Embryonic facial prominence (tissue), 1 donor: ENCODE measurements around the gene DOCK2.
"Not testable (repeated sequence)": the region's sequence is repeated elsewhere in the genome, so short reads cannot be mapped to it uniquely, and the experiment has no call there.

Experiments
- DNase-seq: peaks from one replicate; pipeline ENCODE4 v3.0.0-alpha.2; 2016; ENCODE audit errors: extremely low spot score

The DOCK2 gene

DNA sequence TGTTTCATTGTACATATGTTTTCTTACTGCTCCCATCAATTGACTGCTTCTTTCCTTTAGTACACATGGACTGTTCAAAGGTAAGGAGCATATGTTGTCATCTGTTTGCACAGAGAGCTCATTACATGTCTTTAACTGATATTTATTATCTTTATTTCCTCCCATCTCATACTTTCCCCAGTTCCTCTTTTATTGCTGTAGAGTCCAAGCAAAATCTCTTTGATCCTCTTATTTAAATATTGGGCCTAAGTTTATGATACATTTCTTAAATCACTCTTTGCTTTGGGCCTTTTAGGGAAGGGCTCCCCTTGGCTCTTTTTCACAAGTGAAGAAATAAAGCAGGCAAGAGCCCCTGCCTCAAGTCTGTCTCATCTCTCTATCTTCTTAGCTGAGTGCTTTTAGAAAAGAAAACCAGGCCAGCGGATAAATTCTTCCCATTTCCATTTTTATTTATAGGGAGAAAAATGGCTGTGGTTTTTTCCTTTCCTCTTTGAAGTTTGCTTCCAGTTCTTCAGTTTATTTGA lies 152.4 kb downstream of the DOCK2 start:
- no peak for DNase-seq

DNA sequence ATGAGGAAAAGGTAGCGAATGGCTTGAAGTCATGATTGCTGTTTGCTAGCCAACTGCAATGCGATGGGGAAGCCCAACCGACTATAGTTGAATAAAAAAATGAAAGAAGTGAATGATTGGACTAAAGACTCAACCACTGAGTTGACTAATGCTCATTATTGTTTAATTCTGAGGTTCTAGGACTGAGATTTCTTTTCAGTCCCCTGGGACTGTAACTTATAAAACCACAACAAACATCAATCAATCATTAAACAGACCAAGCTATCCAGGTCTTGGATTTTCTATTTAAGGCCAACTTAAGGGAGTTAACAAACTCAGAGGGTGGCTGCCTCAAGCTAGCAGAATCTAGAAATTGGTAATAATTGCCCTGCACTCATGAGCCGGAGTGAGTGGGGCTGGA lies 154.2 kb downstream of the DOCK2 start:
- DNase-seq = no peak

DNA sequence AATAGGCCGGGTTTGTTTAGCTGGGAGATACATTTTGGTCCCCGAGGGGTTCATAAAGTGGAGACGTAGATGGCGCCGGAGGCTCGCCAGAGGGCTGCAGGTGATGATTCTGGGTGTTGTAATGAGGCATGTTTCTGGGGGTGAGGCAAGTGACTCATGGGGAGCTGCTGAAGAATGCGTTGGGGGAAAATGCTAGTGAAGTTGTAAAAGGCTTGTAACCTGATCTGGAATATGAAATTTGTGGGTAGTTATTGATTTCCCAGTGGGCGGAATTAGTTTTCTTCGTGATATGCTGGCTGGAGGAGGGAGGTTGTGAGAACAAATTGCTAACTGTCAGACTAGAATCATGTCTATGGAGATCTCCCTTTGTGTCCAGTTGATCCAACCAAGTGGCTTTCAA lies 158.3 kb downstream of the DOCK2 start:
- DNase-seq = no peak

DNA sequence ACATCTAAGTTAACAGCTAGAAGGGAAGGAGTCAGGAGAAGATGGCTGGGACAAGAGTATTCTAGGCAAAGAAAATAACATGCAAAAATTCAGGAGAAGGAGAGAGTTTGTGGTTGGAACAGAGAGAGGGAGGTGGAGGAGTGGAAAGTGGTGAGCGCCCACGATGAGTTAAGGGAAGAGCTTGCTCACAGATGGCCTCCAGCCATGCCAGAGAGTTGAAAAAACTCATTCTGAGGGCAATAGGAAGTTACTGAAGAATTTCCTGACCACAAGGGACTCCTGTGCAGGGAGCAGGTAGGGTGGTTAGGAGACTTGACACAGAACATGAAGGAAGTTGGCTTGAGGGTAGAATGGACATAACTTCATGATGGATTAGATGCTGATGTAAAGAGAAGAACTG lies 159.7 kb downstream of the DOCK2 start:
- DNase-seq = no peak

DNA sequence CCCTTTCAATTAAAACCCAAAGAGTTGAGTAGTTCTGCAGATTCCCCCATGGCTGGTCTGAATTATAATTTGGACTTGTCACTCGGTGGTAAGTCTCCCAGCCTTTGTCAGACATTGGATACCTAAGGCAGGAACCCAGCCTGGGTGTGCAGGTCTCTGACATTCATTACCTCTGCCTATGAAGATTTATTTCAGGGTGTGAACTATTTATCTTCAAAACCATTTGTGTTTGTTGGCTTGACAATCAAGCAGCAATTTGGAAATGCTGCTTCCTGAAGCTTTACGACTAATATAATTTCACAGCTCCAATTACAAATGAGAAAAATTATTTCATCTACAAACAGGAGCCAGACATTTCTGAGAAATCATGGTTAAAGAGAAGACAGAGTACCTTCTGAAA lies 160.5 kb downstream of the DOCK2 start:
- no peak for DNase-seq

DNA sequence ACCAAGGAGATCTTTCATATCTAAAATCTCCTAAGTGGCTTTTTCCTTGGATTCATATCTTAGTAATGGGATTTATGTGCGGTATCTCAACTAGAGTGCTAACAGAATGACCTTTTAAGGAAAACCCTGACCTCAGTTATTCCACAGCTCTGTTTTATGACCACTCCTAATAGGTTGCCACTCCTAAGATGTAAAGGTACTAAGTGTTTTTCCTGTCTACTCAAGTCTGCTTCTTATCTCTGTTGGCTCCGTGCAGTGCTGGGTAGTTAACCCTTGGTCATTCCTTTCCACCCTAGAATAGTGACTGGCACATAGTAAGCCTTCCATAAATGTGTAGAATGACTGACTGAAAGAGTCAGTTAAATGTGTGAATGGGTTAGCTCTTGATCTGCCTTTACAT lies 161.4 kb downstream of the DOCK2 start:
- DNase-seq = no peak

DNA sequence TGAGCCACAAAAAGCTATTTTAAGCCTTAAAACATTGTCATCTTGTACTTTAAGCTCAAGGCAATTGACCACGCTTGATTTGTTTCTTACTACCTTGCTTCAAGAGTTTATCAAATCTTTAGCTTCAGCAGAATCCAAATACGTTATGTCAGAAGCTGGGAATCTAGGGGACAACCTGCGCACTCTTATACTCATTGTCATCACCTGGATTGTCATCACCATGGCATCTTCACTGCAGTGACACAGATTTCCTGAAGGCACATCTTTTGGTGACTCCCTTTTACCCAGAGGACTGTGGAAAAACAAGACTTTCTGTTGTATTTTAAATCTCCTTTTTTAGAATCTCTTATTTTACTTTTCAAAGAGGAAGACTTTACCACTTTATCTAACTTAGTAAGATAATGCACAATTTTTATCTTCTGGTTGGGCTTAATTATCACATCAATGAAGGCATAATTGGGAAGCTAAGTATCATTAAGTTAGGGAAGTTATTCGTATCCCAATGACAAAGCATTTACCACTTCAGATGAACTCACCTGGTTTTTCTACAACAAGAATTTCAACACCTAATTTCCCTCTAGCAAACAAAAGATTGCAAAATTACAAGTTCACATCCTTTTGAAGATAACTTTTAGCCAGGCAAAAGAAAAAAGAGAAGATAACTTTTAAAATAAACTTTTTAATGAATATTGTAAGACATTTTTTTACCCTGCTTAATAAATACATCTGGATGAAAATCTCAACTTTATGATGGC lies 162.0 kb downstream of the DOCK2 start:
- no peak for DNase-seq

DNA sequence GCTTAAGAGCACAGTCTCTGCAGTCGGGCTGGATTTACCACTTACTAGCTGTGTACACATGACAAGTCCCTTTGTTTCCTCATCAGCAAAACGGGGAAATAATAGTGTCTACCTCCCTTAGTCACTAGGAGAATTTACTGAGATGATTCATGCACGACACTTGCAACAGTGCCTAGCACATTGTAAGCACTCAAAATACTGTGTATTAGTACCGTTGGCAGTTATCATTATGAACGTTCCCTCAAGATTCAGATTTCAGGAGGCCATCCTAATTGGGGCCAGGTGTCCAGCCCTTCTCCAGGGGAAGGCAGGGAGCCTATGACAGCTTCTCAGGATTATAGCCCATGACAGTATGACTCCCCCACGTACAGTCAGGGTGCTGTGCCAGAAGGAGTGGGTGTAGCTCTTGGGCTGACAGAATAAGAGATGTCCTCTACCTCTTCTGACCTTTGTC lies 164.3 kb downstream of the DOCK2 start:
- DNase-seq = no peak

DNA sequence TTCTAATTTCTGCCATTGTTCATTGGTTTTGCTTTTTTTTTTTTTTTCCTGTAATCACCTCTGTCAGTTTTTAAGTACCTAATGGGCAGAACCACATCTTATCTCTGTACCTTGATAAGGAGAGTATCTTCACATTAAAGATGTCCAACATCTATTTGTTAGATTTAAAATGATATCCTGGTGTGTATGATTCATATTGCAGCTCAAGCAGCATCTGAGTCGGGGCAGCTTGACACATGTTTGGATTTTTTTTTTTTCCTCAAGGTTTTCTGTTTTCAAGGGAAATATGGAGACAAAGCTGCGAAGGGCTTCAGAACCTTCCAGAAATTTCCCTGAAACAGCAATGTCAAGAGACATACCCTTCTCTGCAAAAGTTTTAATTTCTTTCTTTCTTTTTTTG lies 164.7 kb downstream of the DOCK2 start:
- DNase-seq = no peak

DNA sequence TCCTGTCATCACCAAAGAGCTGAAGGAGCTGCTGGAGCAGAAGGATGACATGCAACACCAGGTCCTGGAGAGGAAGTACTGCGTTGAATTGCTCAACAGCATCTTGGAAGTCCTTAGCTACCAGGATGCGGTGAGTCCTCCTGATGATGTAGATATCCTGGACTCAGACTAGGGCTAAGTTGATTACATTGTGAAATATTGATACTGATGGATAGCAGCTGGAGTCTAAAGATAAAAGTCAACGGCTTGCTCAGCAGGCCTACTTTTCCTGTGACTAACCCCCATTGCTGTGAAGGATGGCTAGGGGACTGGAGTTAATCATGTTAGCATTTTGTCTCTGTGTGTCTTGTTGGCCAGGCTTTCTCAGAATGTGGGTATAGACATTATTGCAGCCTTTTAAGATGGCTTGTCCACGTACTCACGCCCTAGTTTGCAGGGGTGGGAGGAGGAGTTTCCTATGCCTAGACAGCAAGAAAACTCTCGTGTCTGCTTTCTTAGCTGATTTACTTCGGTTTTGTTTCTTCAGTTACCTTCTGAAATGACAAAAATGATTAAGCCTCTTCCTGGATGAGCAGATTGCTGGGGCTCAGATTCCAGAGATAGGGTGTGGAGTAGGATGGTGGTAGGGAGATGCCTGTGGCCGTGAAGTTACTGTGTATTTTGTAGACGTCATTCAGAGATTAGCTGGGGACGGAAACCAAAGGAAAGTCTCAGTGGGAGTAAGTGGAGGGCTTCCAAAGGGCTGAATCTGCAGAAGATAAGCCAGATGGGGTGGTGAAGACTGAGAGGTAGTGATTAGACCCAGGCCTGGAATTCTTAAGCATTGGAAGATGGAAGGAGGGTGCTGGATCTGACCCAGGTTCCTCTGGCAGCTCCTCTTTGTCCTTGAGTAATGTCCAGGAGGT lies 166.3 kb downstream of the DOCK2 start:
- DNase-seq = no peak

DNA sequence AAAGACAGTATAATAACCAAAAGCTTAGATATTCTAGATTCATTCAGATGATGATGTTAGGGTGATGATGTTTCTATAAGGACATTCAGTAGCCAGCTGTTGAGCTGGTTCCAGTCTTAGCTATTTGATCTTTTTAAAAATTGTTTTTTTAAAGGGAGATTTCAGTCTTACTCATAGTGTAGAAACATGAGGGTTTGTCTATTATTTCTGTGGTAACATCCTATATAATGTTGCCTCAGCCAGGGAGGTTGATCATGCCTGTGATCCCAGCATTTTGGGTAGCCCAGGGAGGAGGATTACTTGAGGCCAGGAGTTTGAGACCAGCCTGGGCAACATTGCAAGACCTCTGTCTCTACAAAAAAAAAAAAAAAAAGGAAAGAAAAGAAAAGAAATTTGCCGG lies 167.8 kb downstream of the DOCK2 start:
- DNase-seq = no peak

DNA sequence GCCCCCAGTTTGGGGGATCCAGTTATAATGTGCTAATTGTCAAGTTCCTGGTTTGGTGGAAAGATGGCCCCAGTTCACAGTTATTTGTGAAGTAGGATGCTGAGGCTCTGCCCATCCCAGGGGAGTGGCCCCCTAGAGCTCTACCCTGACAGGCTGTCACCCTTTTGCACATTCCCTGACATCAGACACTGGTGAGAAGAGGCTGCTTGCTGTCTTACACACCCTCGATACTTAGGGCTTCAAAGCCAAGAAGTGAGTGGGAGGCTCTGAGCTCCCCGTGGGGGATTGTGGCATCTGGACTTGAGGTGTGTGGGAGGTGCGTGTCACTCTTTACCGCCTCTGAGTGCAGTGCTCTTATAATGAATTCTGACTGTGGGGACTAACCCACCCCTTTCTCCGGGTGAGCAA lies 168.5 kb downstream of the DOCK2 start:
- DNase-seq = no peak

DNA sequence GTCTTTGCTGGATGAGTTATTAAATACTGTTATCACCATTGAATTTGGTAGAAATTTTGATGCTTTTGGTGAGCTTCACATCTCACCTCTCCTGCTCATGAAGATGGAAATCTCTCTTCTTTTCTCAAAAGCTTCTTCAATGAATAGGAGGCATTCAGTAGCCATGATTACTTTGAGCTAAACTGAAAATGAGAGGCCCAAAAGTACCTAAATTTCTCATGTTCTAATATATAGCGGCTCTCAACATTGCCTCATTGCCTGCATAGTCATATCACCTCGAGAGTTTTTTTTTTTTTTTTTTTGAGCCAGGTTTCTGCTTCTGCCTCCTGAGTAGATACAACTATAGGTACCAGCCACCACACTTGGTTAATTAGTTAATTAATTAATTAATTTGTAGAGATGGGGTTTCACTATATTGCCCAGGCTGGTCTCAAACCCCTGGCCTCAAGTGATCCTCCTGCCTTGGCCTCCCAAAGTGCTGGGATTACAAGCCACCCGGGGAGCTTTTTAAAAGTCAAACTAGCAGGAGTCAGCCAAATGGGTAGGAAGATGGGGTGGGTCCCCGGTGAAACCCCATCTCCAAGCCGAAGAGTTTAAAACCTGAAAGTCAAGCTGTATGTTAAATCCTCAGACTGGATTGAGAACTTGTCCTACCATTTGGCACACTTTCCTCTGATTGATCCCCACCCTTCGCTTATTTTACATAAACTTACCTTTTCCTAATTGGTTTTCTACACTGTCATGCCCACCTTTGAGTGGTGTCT lies 169.0 kb downstream of the DOCK2 start:
- DNase-seq = no peak

DNA sequence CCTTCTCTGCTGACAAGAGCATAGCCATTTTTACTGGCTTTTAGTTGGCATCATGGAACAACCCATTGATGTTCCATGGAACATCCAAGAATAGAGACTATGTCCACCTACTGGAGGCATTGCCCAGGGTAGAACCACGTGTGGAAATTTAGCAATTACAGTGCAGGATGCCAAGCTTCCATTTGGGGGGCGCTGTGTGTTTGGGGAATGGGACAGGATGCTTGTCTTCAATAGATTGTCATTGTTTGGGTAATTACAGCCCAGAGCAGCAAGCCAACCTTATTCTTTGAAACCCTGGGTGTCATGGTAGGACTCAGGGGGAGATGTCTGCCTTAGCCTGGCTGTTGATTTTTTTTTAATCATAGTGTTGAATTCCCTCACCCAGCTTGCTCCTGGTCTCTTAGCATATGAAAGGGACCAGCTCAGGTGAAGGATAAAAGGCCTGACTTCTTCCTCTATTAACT lies 171.1 kb downstream of the DOCK2 start:
- DNase-seq = no peak

DNA sequence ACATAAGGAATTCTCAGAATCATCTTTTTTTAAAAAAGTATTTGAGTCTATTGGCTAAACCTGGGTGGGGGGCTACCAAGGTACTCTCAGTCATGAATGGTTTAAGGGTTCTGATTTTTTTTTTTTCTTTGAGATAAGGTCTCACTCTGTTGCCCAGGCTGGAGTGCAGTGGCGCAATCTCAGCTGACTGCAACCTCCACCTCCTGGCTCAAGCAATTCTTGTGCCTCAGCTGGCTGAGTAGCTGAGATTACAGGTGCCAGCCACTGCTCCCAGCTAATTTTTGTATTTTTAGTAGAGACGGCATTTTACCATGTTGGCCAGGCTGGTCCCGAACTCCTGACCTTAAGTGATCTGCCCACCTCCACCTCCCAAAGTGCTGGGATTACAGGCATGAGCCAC lies 171.8 kb downstream of the DOCK2 start:
- not testable (repeated sequence) for DNase-seq

DNA sequence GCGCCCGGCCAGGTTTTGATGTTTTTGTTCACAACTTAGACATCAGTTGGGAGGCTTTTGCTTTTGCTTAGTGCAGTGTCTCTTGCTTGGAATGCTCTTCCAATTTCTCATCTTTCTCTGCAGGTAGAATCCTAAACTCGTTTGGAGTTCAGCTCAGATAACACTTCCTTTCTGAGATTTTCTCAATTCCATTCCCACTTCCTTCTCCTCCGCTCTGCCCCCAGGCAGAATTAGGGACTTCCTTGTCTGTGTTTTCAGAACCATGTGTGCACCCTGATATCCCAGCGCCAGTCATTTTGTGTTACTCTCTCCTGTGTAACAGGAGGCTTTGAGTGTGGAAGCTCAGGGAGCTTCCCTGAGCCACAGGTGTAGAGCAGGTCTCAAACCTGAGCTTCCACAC lies 172.2 kb downstream of the DOCK2 start:
- no peak for DNase-seq

DNA sequence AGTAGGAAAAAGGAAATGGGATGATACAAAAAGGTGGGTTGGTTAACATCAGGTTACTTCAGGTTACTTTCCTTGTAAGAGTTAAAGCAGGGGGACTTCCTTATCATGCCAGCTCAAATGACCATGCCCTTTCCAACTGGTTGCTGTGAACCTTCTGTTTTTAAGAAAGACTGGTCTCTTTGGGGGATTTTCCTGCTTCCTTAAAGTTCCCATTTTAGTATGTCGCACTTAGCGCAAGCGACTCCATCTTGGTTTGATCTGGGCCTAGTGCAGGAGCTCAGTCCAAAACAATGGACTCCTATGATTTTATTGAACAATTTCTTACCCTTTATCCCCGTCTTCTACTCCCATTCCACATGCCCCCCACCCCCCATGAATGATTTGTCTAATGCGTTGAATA lies 173.4 kb downstream of the DOCK2 start:
- no peak for DNase-seq

DNA sequence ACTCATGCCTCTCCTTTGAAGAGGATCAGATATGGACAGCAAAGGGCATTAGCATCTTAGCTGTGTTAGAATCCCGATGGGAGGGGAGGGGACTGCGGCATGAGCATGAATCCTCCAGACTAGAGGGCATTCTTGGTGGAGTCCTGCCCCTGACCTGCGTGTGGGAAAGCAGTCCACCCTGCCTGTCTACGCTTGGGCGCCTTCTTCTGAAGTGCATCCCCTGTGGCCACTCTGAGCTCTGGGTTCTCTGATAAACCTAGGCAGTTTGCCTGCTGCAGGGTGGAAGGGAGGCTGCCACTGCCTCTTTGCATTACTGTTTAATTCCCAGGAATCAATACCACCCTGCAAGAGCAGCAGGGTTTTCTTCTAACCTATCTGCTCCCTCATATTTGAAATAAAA lies 173.9 kb downstream of the DOCK2 start:
- DNase-seq = no peak

DNA sequence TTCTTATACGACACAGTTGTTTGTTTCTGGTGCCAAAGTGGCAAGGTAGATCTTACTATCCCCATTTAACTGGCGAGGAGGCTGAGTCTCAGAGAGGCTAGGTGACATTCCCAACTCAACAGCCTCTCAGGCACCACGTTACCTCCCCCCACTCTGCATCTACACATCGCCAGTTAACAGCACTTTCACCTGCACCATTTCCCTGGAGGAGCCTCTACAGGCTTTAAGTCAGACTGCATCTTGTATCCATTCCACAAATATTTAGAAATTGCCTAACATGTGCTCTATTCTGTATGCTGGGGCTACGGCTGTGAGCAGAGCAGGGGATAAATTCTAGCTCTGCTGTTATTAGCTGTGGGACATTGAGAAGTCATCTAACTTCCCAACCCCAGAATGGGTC lies 174.6 kb downstream of the DOCK2 start:
- no peak for DNase-seq

DNA sequence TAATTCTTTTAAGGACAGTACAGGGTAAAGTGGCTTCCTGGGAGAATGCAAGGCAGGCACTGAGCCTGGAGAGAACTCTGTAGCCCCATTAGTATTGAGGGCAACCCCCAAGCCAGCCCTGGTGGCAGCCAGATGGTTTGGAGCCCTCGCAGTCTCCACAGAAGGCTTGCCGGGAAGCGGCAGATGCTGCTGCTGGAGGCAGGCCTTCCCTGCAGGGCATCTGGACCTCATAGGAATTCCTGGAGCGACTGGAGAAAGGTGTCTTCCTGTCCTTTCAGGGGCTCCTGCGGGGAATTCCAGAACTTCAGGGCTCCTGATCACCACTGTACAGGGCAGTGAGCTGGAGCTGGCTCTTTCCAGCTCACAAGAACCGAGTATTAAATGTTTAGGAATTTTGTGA lies 175.7 kb downstream of the DOCK2 start:
- no peak for DNase-seq

DNA sequence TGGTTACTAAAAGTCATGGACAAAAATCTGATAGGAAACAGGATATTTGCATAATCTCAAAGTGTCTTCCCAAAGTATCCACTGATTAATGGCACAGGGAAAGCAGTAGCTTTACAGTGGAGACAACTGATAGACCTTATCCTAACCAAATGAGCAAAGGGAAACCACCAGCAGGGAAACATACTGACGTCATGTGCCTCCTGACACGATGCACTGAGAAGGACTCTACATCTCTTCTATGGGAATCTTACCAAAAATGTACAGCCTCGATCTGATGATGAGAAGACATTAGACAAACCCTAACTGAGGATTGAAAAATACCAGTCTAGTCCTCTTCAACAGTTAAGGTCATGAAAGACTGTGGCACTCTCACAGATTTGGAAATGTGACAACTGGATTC lies 177.0 kb downstream of the DOCK2 start:
- no peak for DNase-seq

DNA sequence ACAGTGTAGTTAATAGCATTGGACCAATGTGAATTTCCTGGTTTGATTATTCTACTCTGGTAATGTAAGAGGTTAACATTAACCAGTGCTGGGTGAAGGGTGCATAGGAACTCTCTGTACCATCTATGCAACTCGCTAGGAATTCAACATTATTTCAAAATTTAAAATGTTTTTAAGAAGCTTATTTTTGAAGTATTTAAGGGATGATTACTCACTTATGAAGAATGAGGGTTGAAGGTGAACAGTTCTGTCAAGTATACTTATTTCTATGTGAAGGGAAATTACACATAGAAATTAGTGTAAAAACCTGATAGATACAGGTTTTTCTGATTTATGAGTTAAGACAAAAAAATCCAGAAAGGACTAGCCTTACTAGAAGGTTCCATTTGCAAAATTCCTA lies 177.4 kb downstream of the DOCK2 start:
- DNase-seq = no peak
